K562 (cell line): ENCODE data around the gene NEDD9. TPM values are rescaled to one million over a fixed set of nuclear protein-coding genes. Genes with fewer than 3 reads are reported as not detected.

ENCODE experiments used
- CCNT2 ChIP-seq: IDR thresholded peaks from 2 replicates; pipeline ENCODE4 v1.6.1; 2011; ENCODE audit warnings: borderline replicate concordance, low read depth, mild to moderate bottlenecking, moderate library complexity, mixed read lengths, low read length; ENCODE audit not compliant: insufficient read length; ENCODE audit errors: extremely low read depth
- CREM ChIP-seq: IDR thresholded peaks from 2 replicates; pipeline ENCODE4 v1.6.1; 2014; ENCODE audit warnings: antibody characterized with exemption, low read depth
- DACH1 ChIP-seq: fragments of 450-650 bp; IDR thresholded peaks from 2 replicates; pipeline ENCODE4 v1.6.1; 2018; ENCODE audit not compliant: partially characterized antibody
- HNRNPH1 ChIP-seq: fragments of 200-400 bp; formaldehyde crosslinking; optimal IDR thresholded peaks from 2 replicates; pipeline ENCODE3; 2017; ENCODE audit warnings: low read depth, mild to moderate bottlenecking, low read length, moderate library complexity
- JUNB ChIP-seq: fragments of 450-650 bp; formaldehyde crosslinking; conservative IDR thresholded peaks from 2 replicates; pipeline ENCODE4 v1.4.0; 2020; ENCODE audit warnings: mild to moderate bottlenecking
- KAT8 ChIP-seq: fragments of 450-650 bp; IDR thresholded peaks from 2 replicates; pipeline ENCODE4 v1.6.1; 2016; ENCODE audit warnings: low read depth, mild to moderate bottlenecking
- KLF13 ChIP-seq: fragments of 450-650 bp; IDR thresholded peaks from 2 replicates; pipeline ENCODE4 v1.6.1; 2016; ENCODE audit warnings: missing genetic modification characterization, low read depth, mild to moderate bottlenecking, missing compliant biosample characterization, moderate library complexity, borderline replicate concordance
- MAFK ChIP-seq: IDR thresholded peaks from 2 replicates; pipeline ENCODE4 v1.6.1; 2011; ENCODE audit warnings: low read length, improper control_type of control experiment
- MAX ChIP-seq: sonication (generic); formaldehyde crosslinking; IDR thresholded peaks from 2 replicates; pipeline ENCODE4 v1.9.0; 2022; ENCODE audit warnings: mild to moderate bottlenecking, missing genetic modification reagents
- MAZ ChIP-seq, 2 experiments: fragments of 450-650 bp in 1 of 2; sonication (generic) in 1 of 2; formaldehyde crosslinking; IDR thresholded peaks in 1 of 2; conservative IDR thresholded peaks in 1 of 2; 2 replicates each; pipeline versions ENCODE4 v1.4.0 to v1.5.0; 2020; ENCODE audit warnings: mild to moderate bottlenecking in 1 of 2, missing genetic modification reagents in 1 of 2
- MCM3 ChIP-seq: fragments of 450-650 bp; IDR thresholded peaks from 2 replicates; pipeline ENCODE4 v1.6.1; 2016
- NBN ChIP-seq: fragments of 450-650 bp; IDR thresholded peaks from 2 replicates; pipeline ENCODE4 v1.6.1; 2016; ENCODE audit warnings: low read depth, mild to moderate bottlenecking
- POLR2B ChIP-seq: fragments of 450-650 bp; IDR thresholded peaks from 2 replicates; pipeline ENCODE4 v1.6.1; 2018; ENCODE audit warnings: low read depth; ENCODE audit not compliant: partially characterized antibody
- POLR2G ChIP-seq: fragments of 200-400 bp; formaldehyde crosslinking; IDR thresholded peaks from 2 replicates; pipeline ENCODE4 v1.6.1; 2017; ENCODE audit warnings: low read depth, mild to moderate bottlenecking, antibody characterized with exemption, low read length, moderate library complexity
- RBM25 ChIP-seq: fragments of 200-400 bp; formaldehyde crosslinking; IDR thresholded peaks from 2 replicates; pipeline ENCODE4 v1.6.1; 2018; ENCODE audit warnings: low read length, low read depth, moderate library complexity; ENCODE audit not compliant: severe bottlenecking
- SETDB1 ChIP-seq: IDR thresholded peaks from one replicate; pipeline ENCODE4 v1.6.1; 2012; ENCODE audit warnings: low read length, control low read depth, inconsistent platforms
- SMAD4 ChIP-seq: fragments of 250-450 bp; sonication (Bioruptor Pico); conservative IDR thresholded peaks from 2 replicates; pipeline ENCODE4 v1.8.0; 2021; ENCODE audit warnings: inconsistent platforms, mild to moderate bottlenecking, moderate library complexity
- SMARCA4 ChIP-seq: fragments of 450-650 bp; IDR thresholded peaks from 2 replicates; pipeline ENCODE4 v1.6.1; 2016
- ZNF134 ChIP-seq: fragments of 250-450 bp; sonication (Bioruptor Pico); conservative IDR thresholded peaks from 2 replicates; pipeline ENCODE4 v1.4.0; 2020
- ZNF395 ChIP-seq: fragments of 200-800 bp; sonication (Bioruptor generic); IDR thresholded peaks from 2 replicates; pipeline ENCODE4 v1.6.1; 2017; ENCODE audit warnings: missing genetic modification characterization, missing compliant biosample characterization
- ZNF592 ChIP-seq: fragments of 450-650 bp; IDR thresholded peaks from 2 replicates; pipeline ENCODE4 v1.6.1; 2017; ENCODE audit warnings: antibody characterized with exemption, mild to moderate bottlenecking
- polyA plus RNA-seq, 8 experiments: library from polyadenylated mRNA; depleted of rRNA in 4 of 8; stranded (reverse) in 5 of 8; unstranded in 3 of 8; fragments of >200 nt; fragmentation: Nextera tagmentation in 2 of 8; fragmentation: Illumina TruSeq in 1 of 8; extraction: Ambion mirVana in 2 of 8; extraction: Trizol in 1 of 8; gene quantifications; 2 replicates each; pipeline versions ENCODE4 v1.2.1 to v1.2.3, GENCODE V29; 2011 to 2014; ENCODE audit warnings: inconsistent platforms in 1 of 8, missing spikeins in 1 of 8
- total RNA-seq, 7 experiments: library from RNA; depleted of rRNA in 6 of 7; stranded (reverse); fragments of >200 nt in 6 of 7; fragmentation: Illumina TruSeq in 2 of 7; extraction: Trizol in 2 of 7; gene quantifications; 2 replicates each; pipeline versions ENCODE4 v1.2.1 to v1.2.3, GENCODE V29; 2011 to 2021; ENCODE audit warnings: low replicate concordance in 1 of 7

The NEDD9 gene
- total and polyA plus RNA-seq, 9 of the 15 experiments (the other 6 are each of a cell fraction or from before 2014, with no cell fraction given): 0.04 to 0.18 (median 0.15) TPM; not detected in 6

- TF ChIP-seq SMARCA4: peak; percentile 98
- TF ChIP-seq MAFK: peak; percentile 90
- TF ChIP-seq POLR2G: no peak
- peak; percentile 90 for TF ChIP-seq NBN
- TF ChIP-seq ZNF592: peak; percentile 78
- TF ChIP-seq CCNT2: no peak
- TF ChIP-seq ZNF134 (CRISPR knock-in tag): no peak
- TF ChIP-seq SETDB1: peak; percentile 47
- TF ChIP-seq KLF13 (tag): 0 out of 2 replicates have a peak, but pooled peaks have one; percentile 45
- no peak for TF ChIP-seq MCM3
- no peak for TF ChIP-seq HNRNPH1
- TF ChIP-seq MAX (CRISPR knock-in tag): peak; percentile 86
- no peak for TF ChIP-seq ZNF395 (CRISPR knock-in tag)
- TF ChIP-seq SMAD4 (CRISPR knock-in tag): peak; percentile 66
- no peak for TF ChIP-seq POLR2B
- TF ChIP-seq MAZ (CRISPR knock-in tag; conservative IDR thresholded peaks at IDR 0.05 in 1 of 2, IDR thresholded peaks at IDR 0.05 in 1 of 2): peak in 1 of 2 experiments; percentile 50; a peak in 1 of 4 replicates
- peak; percentile 95 for TF ChIP-seq JUNB
- peak; percentile 92 for TF ChIP-seq CREM
- peak; percentile 75 for TF ChIP-seq DACH1
- TF ChIP-seq KAT8: no peak
- TF ChIP-seq RBM25: peak; percentile 6
Observed at GRCh38 chr6:11143394-11144371, 88.8 kb downstream of the NEDD9 start (continued).
